Endothelial cell of umbilical vein (primary cell): ENCODE measurements around the gene ALDH1L2.

Experiments
- CTCF ChIP-seq, 2 donors: IDR thresholded peaks; 1 replicate in 1 of 2; 2 replicates in 1 of 2; pipeline ENCODE4 v1.5.1; 2011; ENCODE audit warnings: low read length in 2 of 2, mild to moderate bottlenecking in 2 of 2, moderate library complexity in 2 of 2, control low read depth in 1 of 2, inconsistent platforms in 1 of 2, low read depth in 1 of 2; ENCODE audit not compliant: insufficient read depth in 1 of 2; ENCODE audit errors: extremely low read depth in 1 of 2
- EZH2 ChIP-seq: IDR thresholded peaks from 2 replicates; pipeline ENCODE4 v1.6.1; 2012; ENCODE audit warnings: borderline replicate concordance, low read depth, mild to moderate bottlenecking, moderate library complexity, low read length, inconsistent platforms; ENCODE audit not compliant: severe bottlenecking
- FOS ChIP-seq: IDR thresholded peaks from 2 replicates; pipeline ENCODE4 v1.6.1; 2011; ENCODE audit warnings: mild to moderate bottlenecking, low read length, moderate library complexity, borderline replicate concordance; ENCODE audit not compliant: insufficient read depth
- GATA2 ChIP-seq: IDR thresholded peaks from 2 replicates; pipeline ENCODE4 v1.7.0; 2011; ENCODE audit warnings: low read depth, mild to moderate bottlenecking, moderate library complexity, mixed read lengths, low read length; ENCODE audit not compliant: insufficient read length, insufficient read depth
- MAX ChIP-seq: IDR thresholded peaks from 2 replicates; pipeline ENCODE4 v1.6.1; 2011; ENCODE audit not compliant: insufficient read depth, insufficient read length
- POLR2A ChIP-seq: IDR thresholded peaks from 2 replicates; pipeline ENCODE4 v1.6.1; 2012; ENCODE audit warnings: low read depth, mild to moderate bottlenecking, control low read depth, low read length
- POLR2AphosphoS5 ChIP-seq: IDR thresholded peaks from 2 replicates; pipeline ENCODE4 v1.6.1; 2012; ENCODE audit warnings: low read depth, mild to moderate bottlenecking, control low read depth, low read length, moderate library complexity; ENCODE audit not compliant: insufficient read depth

DNA sequence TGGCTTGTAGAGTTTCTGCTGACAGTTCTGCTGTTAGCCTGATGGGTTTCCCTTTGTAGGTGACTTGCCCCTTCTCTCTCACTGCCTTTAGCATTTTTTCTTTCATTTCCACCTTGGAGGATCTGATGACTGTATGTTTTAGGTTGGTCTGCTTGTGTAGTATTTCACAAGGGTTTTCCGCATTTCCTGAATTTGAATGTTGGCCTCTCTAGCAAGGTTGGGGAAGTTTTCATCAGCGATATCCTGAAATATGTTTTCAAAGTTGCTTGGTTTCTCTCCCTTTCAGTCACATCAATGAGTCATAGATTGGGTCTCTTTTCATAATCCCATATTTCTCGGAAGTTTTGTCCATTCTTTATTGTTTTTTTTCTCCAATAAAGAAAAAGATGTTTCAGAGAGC lies 86.7 kb downstream of the ALDH1L2 start:
- TF ChIP-seq POLR2A (no peak), CTCF (IDR thresholded peaks at IDR 0.05; ENCODE audit: extremely low read depth in 1 of 2, insufficient read depth in 1 of 2, low read depth in 1 of 2, low read length in 2 of 2) (no peak), GATA2 (no peak), EZH2 (no peak), MAX (no peak), POLR2AphosphoS5 (no peak), FOS (no peak)
